Tibial artery (tissue), 4 donors: Measurements from ENCODE around the gene IRAK4.

Experiments
- DNase-seq, 2 donors: peaks; one replicate each; pipeline ENCODE4 v3.0.0-alpha.2; 2019
- H3K27ac ChIP-seq, 2 donors: fragments of 200-600 bp; sonication (generic) in 1 of 2; 1 replicate in 1 of 2; 2 replicates in 1 of 2; pipeline ENCODE4 v1.5.1; 2018 to 2019; ENCODE audit warnings: mild to moderate bottlenecking in 1 of 2
- H3K27me3 ChIP-seq, 2 donors: fragments of 200-600 bp; sonication (generic) in 1 of 2; one replicate each; pipeline versions ENCODE4 v1.5.1 to v1.6.0; 2016 to 2019
- H3K36me3 ChIP-seq, 3 donors: fragments of 200-600 bp; sonication (generic) in 2 of 3; one replicate each; pipeline ENCODE4 v1.5.1; 2016 to 2019; ENCODE audit warnings: mild to moderate bottlenecking in 2 of 3
- H3K4me1 ChIP-seq, 4 donors: fragments of 200-600 bp; sonication (generic) in 2 of 4; 1 replicate in 3 of 4; 2 replicates in 1 of 4; pipeline ENCODE4 v1.5.1; 2016 to 2019
- H3K4me3 ChIP-seq, 2 donors: fragments of 200-600 bp; sonication (generic) in 1 of 2; 1 replicate in 1 of 2; 2 replicates in 1 of 2; pipeline ENCODE4 v1.5.1; 2018 to 2019; ENCODE audit warnings: mild to moderate bottlenecking in 2 of 2
- H3K9me3 ChIP-seq, 3 donors: fragments of 200-600 bp; sonication (generic) in 1 of 3; one replicate each; pipeline ENCODE4 v1.5.1; 2016 to 2019
- CTCF ChIP-seq, 2 experiments: fragments of 200-600 bp in 1 of 2; fragments of 450-650 bp in 1 of 2; IDR thresholded peaks; one replicate each; pipeline ENCODE4 v1.5.1; 2017 to 2019; ENCODE audit warnings: antibody characterized with exemption in 2 of 2, mild to moderate bottlenecking in 1 of 2, moderate library complexity in 1 of 2
- intact Hi-C: fragments of 100-400 bp; cut with DNase I; formaldehyde crosslinking; loops from one replicate; pipeline ENCODE4 v1.15.0; 2023; ENCODE audit warnings: low total_unique reads

The IRAK4 gene

GRCh38 chr12:43835656-43836474 is 77.1 kb downstream of the IRAK4 start, which contains the start of gene TMEM117:
TSS of gene TMEM117 (plus strand) at chr12:43836081.
- Histone ChIP-seq H3K27me3 (no peaks in the 10 kb centered on the region), H3K4me3 (peak within 1 kb of the TSS; percentile 69 to 80), H3K4me1 (peaks cover 0 to 23% (median 10%) of the 10 kb centered on the region in 4 donors), H3K27ac (peak within 1 kb of the TSS; percentile 86 to 94), H3K36me3 (no peaks in the 10 kb centered on the region), H3K9me3 (no peaks in the 10 kb centered on the region)
- TF ChIP-seq CTCF (IDR thresholded peaks at IDR 0.05) = peak in 1 of 2 experiments; percentile 16
- intact Hi-C loops = loop anchor here (2.0 kb wide), 1 partner anchor 29 kb away; the partner anchor contains the start of gene TWF1
- peak; percentile 69 to 84 for DNase-seq

GRCh38 chr12:43836475-43836989 is 77.8 kb downstream of the IRAK4 start:
- intact Hi-C loops = no loop called here
- H3K36me3 ChIP-seq = no peaks in the 10 kb centered on the region
- H3K27ac ChIP-seq = peak overlapping the region; percentile 86 to 94
- peaks cover 0 to 23% (median 10%) of the 10 kb centered on the region in 4 donors for H3K4me1 ChIP-seq
- no peaks in the 10 kb centered on the region for H3K9me3 ChIP-seq
- H3K4me3 ChIP-seq = peak overlapping the region; percentile 69 to 80
- no peak for TF ChIP-seq CTCF (IDR thresholded peaks at IDR 0.05)
- no peaks in the 10 kb centered on the region for H3K27me3 ChIP-seq
- DNase-seq = no peak
